GM23338 (cell line): ENCODE data around the gene ATXN7L1. TPM values are rescaled to one million over a fixed set of nuclear protein-coding genes. Genes with fewer than 3 reads are reported as not detected.

Source experiments
- ATAC-seq: fragments of 200-7000 bp; cut with Tn5 transposase; 3 replicates; pipeline ENCODE4 v1.9.1; 2020
- DNase-seq: peaks from one replicate; pipeline ENCODE4 v3.0.0-alpha.2; 2015; ENCODE audit warnings: low spot score
- H2AFZ ChIP-seq: fragments of 200-600 bp; sonication (generic); 2 replicates; pipeline ENCODE4 v1.8.0; 2016; ENCODE audit warnings: antibody characterized with exemption, mild to moderate bottlenecking, moderate library complexity
- H3F3A ChIP-seq: fragments of 200-600 bp; sonication (generic); replicated peaks from 2 replicates; pipeline ENCODE4 v1.8.0; 2017; ENCODE audit warnings: antibody characterized with exemption, mixed run types, low read depth
- H3K27ac ChIP-seq: fragments of 200-600 bp; sonication (generic); 2 replicates; pipeline ENCODE4 v1.6.1; 2016; ENCODE audit warnings: low read depth
- H3K27me3 ChIP-seq: fragments of 200-600 bp; sonication (generic); 2 replicates; pipeline ENCODE4 v1.8.0; 2016; ENCODE audit warnings: mild to moderate bottlenecking, mixed run types, moderate library complexity; ENCODE audit not compliant: insufficient read depth
- H3K36me3 ChIP-seq: fragments of 200-600 bp; sonication (generic); 2 replicates; pipeline ENCODE4 v1.8.0; 2016; ENCODE audit warnings: mild to moderate bottlenecking; ENCODE audit not compliant: insufficient read depth
- H3K4me1 ChIP-seq: fragments of 200-600 bp; sonication (generic); 2 replicates; pipeline ENCODE4 v1.8.0; 2016; ENCODE audit warnings: mild to moderate bottlenecking, moderate library complexity; ENCODE audit not compliant: insufficient read depth
- H3K4me2 ChIP-seq: fragments of 200-600 bp; sonication (generic); 2 replicates; pipeline ENCODE4 v1.7.1; 2017; ENCODE audit warnings: mixed run types
- H3K4me3 ChIP-seq: fragments of 200-600 bp; sonication (generic); 2 replicates; pipeline ENCODE4 v1.6.1; 2016; ENCODE audit warnings: mixed run types
- H3K79me2 ChIP-seq: fragments of 200-600 bp; sonication (generic); replicated peaks from 2 replicates; pipeline ENCODE4 v1.8.0; 2017; ENCODE audit warnings: mild to moderate bottlenecking; ENCODE audit not compliant: insufficient read depth
- H3K9me2 ChIP-seq: fragments of 200-600 bp; sonication (generic); 2 replicates; pipeline ENCODE4 v1.8.0; 2017; ENCODE audit not compliant: insufficient read depth
- H4K20me1 ChIP-seq: fragments of 200-600 bp; sonication (generic); replicated peaks from 2 replicates; pipeline ENCODE4 v1.8.0; 2017; ENCODE audit warnings: mild to moderate bottlenecking; ENCODE audit not compliant: insufficient read depth
- H3K27ac Mint-ChIP-seq: 2 replicates; pipeline ENCODE4 v1.8.0; 2020; ENCODE audit warnings: inconsistent platforms, mild to moderate bottlenecking, moderate library complexity, mixed read lengths
- H3K27me3 Mint-ChIP-seq: 3 replicates; pipeline ENCODE4 v1.8.0; 2022; ENCODE audit warnings: low read depth, mild to moderate bottlenecking, moderate library complexity, mixed read lengths, inconsistent platforms; ENCODE audit not compliant: insufficient read depth, poor library complexity
- H3K36me3 Mint-ChIP-seq: 3 replicates; pipeline ENCODE4 v1.8.0; 2021; ENCODE audit warnings: low read depth, mild to moderate bottlenecking, inconsistent platforms, moderate library complexity, mixed read lengths
- H3K4me1 Mint-ChIP-seq: 3 replicates; pipeline ENCODE4 v1.8.0; 2020; ENCODE audit warnings: mild to moderate bottlenecking, inconsistent platforms, mixed read lengths
- H3K4me3 Mint-ChIP-seq: 3 replicates; pipeline ENCODE4 v1.8.0; 2021; ENCODE audit warnings: moderate library complexity, mild to moderate bottlenecking, inconsistent platforms, mixed read lengths
- H3K9me3 Mint-ChIP-seq: 3 replicates; pipeline ENCODE4 v1.8.0; 2020; ENCODE audit warnings: moderate library complexity, mild to moderate bottlenecking, inconsistent platforms, mixed read lengths
- CREB1 ChIP-seq: fragments of 250-450 bp; sonication (Bioruptor Pico); IDR thresholded peaks from 2 replicates; pipeline ENCODE4 v1.5.0; 2020; ENCODE audit warnings: low read depth, mild to moderate bottlenecking, moderate library complexity
- EZH2phosphoT487 ChIP-seq: fragments of 200-600 bp; sonication (generic); IDR thresholded peaks from one replicate; pipeline ENCODE4 v1.8.1; 2018; ENCODE audit warnings: antibody characterized with exemption; ENCODE audit not compliant: unreplicated experiment
- JUNB ChIP-seq: IDR thresholded peaks from one replicate; pipeline ENCODE4 v1.6.1; 2016; ENCODE audit warnings: antibody characterized with exemption; ENCODE audit not compliant: unreplicated experiment
- POLR2AphosphoS5 ChIP-seq: IDR thresholded peaks from 2 replicates; pipeline ENCODE4 v1.6.1; 2016; ENCODE audit warnings: antibody characterized with exemption, low read depth
- STAT1 ChIP-seq: IDR thresholded peaks from one replicate; pipeline ENCODE4 v1.6.1; 2016; ENCODE audit warnings: antibody characterized with exemption; ENCODE audit not compliant: unreplicated experiment
- ZNF114 ChIP-seq: fragments of 250-450 bp; sonication (Bioruptor Pico); IDR thresholded peaks from 2 replicates; pipeline ENCODE4 v1.5.0; 2020; ENCODE audit warnings: mild to moderate bottlenecking, moderate library complexity
- ZNF331 ChIP-seq: fragments of 250-450 bp; sonication (Bioruptor Pico); IDR thresholded peaks from 2 replicates; pipeline ENCODE4 v1.5.0; 2020; ENCODE audit warnings: low read depth, mild to moderate bottlenecking, moderate library complexity
- polyA plus RNA-seq: library from polyadenylated mRNA; unstranded; fragments of >200 nt; fragmentation: Nextera tagmentation; extraction: Ambion mirVana; gene quantifications from 2 replicates; pipeline ENCODE4 v1.2.1, GENCODE V29; 2016
- total RNA-seq: library from RNA; depleted of rRNA; stranded (reverse); fragments of >200 nt; shearing (Covaris generic); gene quantifications from 2 replicates; pipeline ENCODE4 v1.2.3, GENCODE V29; 2014
- TF ChIP-seq, protein P1 (sequence below), 2 experiments: fragments of 200-600 bp in 1 of 2; sonication (generic) in 1 of 2; conservative IDR thresholded peaks; 2 replicates each; pipeline versions ENCODE4 v1.5.1 to v1.6.1; 2016 to 2017; ENCODE audit warnings: antibody characterized with exemption in 2 of 2, low read depth in 2 of 2, mild to moderate bottlenecking in 2 of 2, moderate library complexity in 1 of 2
- TF ChIP-seq, protein P2 (sequence below): IDR thresholded peaks from 2 replicates; pipeline ENCODE4 v1.6.1; 2016; ENCODE audit warnings: antibody characterized with exemption
- TF ChIP-seq, protein P3 (sequence below): IDR thresholded peaks from one replicate; pipeline ENCODE4 v1.6.1; 2018; ENCODE audit warnings: antibody characterized with exemption; ENCODE audit not compliant: unreplicated experiment

Gene ATXN7L1
- total and polyA plus RNA-seq, 2 experiments from 2014 or later = 22.8 to 29.8 TPM

GRCh38 chr7:105861224-105861623 is 15.2 kb downstream of the ATXN7L1 start:
- ATAC-seq (peak; percentile 58), DNase-seq (no peak)
- Mint-ChIP-seq H3K27ac (no peak overlapping the region), H3K36me3 (peaks cover 25% of the 10 kb centered on the region), H3K9me3 (no peaks in the 10 kb centered on the region), H3K4me1 (peaks cover 47% of the 10 kb centered on the region), H3K4me3 (peak overlapping the region; percentile 22; the same call in 1 of the 3 replicates), H3K27me3 (peaks cover 9% of the 10 kb centered on the region)
- H3K36me3 ChIP-seq = no peaks in the 10 kb centered on the region
- peak overlapping the region; percentile 17; the same call in 1 of the 2 replicates for H3K4me3 ChIP-seq
- peaks cover 26% of the 10 kb centered on the region for H3K4me1 ChIP-seq
- no peak overlapping the region for H3K27ac ChIP-seq
- TF ChIP-seq EZH2phosphoT487 = no peak
- no peak for TF ChIP-seq STAT1
- TF ChIP-seq ZNF331 (CRISPR knock-in tag) = no peak
- TF ChIP-seq, protein P1, sequence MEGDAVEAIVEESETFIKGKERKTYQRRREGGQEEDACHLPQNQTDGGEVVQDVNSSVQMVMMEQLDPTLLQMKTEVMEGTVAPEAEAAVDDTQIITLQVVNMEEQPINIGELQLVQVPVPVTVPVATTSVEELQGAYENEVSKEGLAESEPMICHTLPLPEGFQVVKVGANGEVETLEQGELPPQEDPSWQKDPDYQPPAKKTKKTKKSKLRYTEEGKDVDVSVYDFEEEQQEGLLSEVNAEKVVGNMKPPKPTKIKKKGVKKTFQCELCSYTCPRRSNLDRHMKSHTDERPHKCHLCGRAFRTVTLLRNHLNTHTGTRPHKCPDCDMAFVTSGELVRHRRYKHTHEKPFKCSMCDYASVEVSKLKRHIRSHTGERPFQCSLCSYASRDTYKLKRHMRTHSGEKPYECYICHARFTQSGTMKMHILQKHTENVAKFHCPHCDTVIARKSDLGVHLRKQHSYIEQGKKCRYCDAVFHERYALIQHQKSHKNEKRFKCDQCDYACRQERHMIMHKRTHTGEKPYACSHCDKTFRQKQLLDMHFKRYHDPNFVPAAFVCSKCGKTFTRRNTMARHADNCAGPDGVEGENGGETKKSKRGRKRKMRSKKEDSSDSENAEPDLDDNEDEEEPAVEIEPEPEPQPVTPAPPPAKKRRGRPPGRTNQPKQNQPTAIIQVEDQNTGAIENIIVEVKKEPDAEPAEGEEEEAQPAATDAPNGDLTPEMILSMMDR (conservative IDR thresholded peaks at IDR 0.05; ENCODE audit: low read depth in 2 of 2) = no peak
- no peak for TF ChIP-seq JUNB
- TF ChIP-seq CREB1 (CRISPR knock-in tag) = no peak
- TF ChIP-seq, protein P2, sequence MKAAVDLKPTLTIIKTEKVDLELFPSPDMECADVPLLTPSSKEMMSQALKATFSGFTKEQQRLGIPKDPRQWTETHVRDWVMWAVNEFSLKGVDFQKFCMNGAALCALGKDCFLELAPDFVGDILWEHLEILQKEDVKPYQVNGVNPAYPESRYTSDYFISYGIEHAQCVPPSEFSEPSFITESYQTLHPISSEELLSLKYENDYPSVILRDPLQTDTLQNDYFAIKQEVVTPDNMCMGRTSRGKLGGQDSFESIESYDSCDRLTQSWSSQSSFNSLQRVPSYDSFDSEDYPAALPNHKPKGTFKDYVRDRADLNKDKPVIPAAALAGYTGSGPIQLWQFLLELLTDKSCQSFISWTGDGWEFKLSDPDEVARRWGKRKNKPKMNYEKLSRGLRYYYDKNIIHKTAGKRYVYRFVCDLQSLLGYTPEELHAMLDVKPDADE = no peak
- no peak for TF ChIP-seq ZNF114 (CRISPR knock-in tag)
- TF ChIP-seq POLR2AphosphoS5 = no peak
- TF ChIP-seq, protein P3, sequence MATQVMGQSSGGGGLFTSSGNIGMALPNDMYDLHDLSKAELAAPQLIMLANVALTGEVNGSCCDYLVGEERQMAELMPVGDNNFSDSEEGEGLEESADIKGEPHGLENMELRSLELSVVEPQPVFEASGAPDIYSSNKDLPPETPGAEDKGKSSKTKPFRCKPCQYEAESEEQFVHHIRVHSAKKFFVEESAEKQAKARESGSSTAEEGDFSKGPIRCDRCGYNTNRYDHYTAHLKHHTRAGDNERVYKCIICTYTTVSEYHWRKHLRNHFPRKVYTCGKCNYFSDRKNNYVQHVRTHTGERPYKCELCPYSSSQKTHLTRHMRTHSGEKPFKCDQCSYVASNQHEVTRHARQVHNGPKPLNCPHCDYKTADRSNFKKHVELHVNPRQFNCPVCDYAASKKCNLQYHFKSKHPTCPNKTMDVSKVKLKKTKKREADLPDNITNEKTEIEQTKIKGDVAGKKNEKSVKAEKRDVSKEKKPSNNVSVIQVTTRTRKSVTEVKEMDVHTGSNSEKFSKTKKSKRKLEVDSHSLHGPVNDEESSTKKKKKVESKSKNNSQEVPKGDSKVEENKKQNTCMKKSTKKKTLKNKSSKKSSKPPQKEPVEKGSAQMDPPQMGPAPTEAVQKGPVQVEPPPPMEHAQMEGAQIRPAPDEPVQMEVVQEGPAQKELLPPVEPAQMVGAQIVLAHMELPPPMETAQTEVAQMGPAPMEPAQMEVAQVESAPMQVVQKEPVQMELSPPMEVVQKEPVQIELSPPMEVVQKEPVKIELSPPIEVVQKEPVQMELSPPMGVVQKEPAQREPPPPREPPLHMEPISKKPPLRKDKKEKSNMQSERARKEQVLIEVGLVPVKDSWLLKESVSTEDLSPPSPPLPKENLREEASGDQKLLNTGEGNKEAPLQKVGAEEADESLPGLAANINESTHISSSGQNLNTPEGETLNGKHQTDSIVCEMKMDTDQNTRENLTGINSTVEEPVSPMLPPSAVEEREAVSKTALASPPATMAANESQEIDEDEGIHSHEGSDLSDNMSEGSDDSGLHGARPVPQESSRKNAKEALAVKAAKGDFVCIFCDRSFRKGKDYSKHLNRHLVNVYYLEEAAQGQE = no peak
- peaks cover 76% of the 10 kb centered on the region for H3K79me2 ChIP-seq
- no peaks in the 10 kb centered on the region for H3K27me3 ChIP-seq
- H3K9me2 ChIP-seq = no peaks in the 10 kb centered on the region
- H4K20me1 ChIP-seq = no peaks in the 10 kb centered on the region
- H3F3A ChIP-seq = 0 out of 2 replicates have a peak, but pooled peaks cover 7% of the 10 kb centered on the region
- no peak overlapping the region for H2AFZ ChIP-seq
- peak overlapping the region; percentile 71 for H3K4me2 ChIP-seq
